ENCODE data around the gene OR5K2. TPM values are rescaled to one million over a fixed set of nuclear protein-coding genes. Genes with fewer than 3 reads are reported as not detected.

Gene OR5K2
- polyA plus RNA-seq, 1 of the 3 experiments (the other 2 are of a cell fraction): not detected

DNA sequence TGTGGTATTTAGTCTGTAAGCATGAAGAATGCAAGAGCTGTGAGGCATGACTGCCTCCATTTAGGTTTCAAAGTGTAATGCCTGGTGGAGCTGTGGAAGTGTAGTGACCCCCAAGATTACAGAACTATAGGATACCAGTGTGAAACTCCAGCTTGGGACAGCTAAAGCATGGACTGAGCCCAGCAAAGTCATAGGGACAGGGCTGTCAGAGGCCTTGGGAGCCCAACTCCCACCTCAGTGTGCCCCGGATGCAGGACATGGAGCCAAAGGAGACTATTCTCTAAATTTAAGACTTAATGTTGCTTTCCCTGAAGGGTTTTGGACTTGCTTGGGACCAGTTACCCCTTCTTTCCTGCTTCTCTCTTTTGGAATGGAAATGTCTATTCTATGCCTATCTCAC, 45.1 kb downstream of the OR5K2 start:
- Histone ChIP-seq H3K4me2 (no peak overlapping the region), H4K20me1 (ENCODE audit: insufficient read depth) (no peaks in the 10 kb centered on the region), H3K9me2 (no peaks in the 10 kb centered on the region), H3K9me3 (0 out of 2 replicates have a peak, but pooled peaks cover 4% of the 10 kb centered on the region), H3K4me3 (ENCODE audit: low read depth in 2 of 2, low read length in 1 of 2) (no peak overlapping the region), H3K27ac (ENCODE audit: low read depth in 2 of 2, low read length in 1 of 2) (no peak overlapping the region), H2AFZ (ENCODE audit: low read depth) (no peak overlapping the region), H3K4me1 (ENCODE audit: control insufficient read depth in 1 of 2, insufficient read depth in 2 of 2, low read depth in 1 of 2, low read length in 1 of 2) (no peaks in the 10 kb centered on the region), H3K27me3 (ENCODE audit: insufficient read depth) (peaks cover 4% of the 10 kb centered on the region; the same call in 1 of the 2 replicates), H3K79me2 (ENCODE audit: insufficient read depth) (no peaks in the 10 kb centered on the region), H3K9ac (no peak overlapping the region), H3K36me3 (replicated peaks in 1 of 2; ENCODE audit: control insufficient read depth in 1 of 2, insufficient read depth in 2 of 2, low read length in 1 of 2) (no peaks in the 10 kb centered on the region), H3F3A (replicated peaks; ENCODE audit: insufficient read depth) (peaks cover 3% of the 10 kb centered on the region)
- POLR2A ChIA-PET: no interaction called here
- no peak for TF ChIP-seq FOXM1 (IDR thresholded peaks at IDR 0.05; ENCODE audit: low read depth)
- TF ChIP-seq MEF2A (IDR thresholded peaks at IDR 0.05; ENCODE audit: borderline replicate concordance, low read depth): no peak
- no peak for TF ChIP-seq TEAD4 (IDR thresholded peaks at IDR 0.05; ENCODE audit: borderline replicate concordance, insufficient read depth)
- TF ChIP-seq GABPA (IDR thresholded peaks at IDR 0.05; ENCODE audit: low read depth): no peak
- no peak for TF ChIP-seq EP300 (IDR thresholded peaks at IDR 0.05; ENCODE audit: borderline replicate concordance in 1 of 2, low read depth in 1 of 2, low read length in 1 of 2)
- no peak for TF ChIP-seq ELF1 (IDR thresholded peaks at IDR 0.05)
- TF ChIP-seq CHD2 (IDR thresholded peaks at IDR 0.05; ENCODE audit: low read length, partially characterized antibody): no peak
- TF ChIP-seq, protein P1, sequence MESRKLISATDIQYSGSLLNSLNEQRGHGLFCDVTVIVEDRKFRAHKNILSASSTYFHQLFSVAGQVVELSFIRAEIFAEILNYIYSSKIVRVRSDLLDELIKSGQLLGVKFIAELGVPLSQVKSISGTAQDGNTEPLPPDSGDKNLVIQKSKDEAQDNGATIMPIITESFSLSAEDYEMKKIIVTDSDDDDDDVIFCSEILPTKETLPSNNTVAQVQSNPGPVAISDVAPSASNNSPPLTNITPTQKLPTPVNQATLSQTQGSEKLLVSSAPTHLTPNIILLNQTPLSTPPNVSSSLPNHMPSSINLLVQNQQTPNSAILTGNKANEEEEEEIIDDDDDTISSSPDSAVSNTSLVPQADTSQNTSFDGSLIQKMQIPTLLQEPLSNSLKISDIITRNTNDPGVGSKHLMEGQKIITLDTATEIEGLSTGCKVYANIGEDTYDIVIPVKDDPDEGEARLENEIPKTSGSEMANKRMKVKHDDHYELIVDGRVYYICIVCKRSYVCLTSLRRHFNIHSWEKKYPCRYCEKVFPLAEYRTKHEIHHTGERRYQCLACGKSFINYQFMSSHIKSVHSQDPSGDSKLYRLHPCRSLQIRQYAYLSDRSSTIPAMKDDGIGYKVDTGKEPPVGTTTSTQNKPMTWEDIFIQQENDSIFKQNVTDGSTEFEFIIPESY (IDR thresholded peaks at IDR 0.05; ENCODE audit: borderline replicate concordance, low read depth): no peak
- TF ChIP-seq, protein P2, sequence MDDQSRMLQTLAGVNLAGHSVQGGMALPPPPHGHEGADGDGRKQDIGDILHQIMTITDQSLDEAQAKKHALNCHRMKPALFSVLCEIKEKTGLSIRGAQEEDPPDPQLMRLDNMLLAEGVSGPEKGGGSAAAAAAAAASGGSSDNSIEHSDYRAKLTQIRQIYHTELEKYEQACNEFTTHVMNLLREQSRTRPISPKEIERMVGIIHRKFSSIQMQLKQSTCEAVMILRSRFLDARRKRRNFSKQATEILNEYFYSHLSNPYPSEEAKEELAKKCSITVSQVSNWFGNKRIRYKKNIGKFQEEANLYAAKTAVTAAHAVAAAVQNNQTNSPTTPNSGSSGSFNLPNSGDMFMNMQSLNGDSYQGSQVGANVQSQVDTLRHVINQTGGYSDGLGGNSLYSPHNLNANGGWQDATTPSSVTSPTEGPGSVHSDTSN (IDR thresholded peaks at IDR 0.05): no peak
- TF ChIP-seq, protein P3, sequence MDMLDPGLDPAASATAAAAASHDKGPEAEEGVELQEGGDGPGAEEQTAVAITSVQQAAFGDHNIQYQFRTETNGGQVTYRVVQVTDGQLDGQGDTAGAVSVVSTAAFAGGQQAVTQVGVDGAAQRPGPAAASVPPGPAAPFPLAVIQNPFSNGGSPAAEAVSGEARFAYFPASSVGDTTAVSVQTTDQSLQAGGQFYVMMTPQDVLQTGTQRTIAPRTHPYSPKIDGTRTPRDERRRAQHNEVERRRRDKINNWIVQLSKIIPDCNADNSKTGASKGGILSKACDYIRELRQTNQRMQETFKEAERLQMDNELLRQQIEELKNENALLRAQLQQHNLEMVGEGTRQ (IDR thresholded peaks at IDR 0.05; ENCODE audit: borderline replicate concordance, low read depth, low read length): no peak
- TF ChIP-seq SMC3 (IDR thresholded peaks at IDR 0.05; ENCODE audit: low read depth, low read length): no peak
- TF ChIP-seq POLR2AphosphoS5 (IDR thresholded peaks at IDR 0.05; ENCODE audit: low read depth, low read length): no peak
- TF ChIP-seq NRF1 (IDR thresholded peaks at IDR 0.05; ENCODE audit: low read depth, low read length): no peak
- TF ChIP-seq FOXJ3 (CRISPR knock-in tag; IDR thresholded peaks at IDR 0.05): no peak
- TF ChIP-seq YY1 (IDR thresholded peaks at IDR 0.05; ENCODE audit: low read depth): no peak
- no peak for TF ChIP-seq RCOR1 (IDR thresholded peaks at IDR 0.05; ENCODE audit: low read length)
- no peak for TF ChIP-seq MXI1 (IDR thresholded peaks at IDR 0.05; ENCODE audit: low read depth, low read length)
- no peak for TF ChIP-seq EZH2phosphoT487 (IDR thresholded peaks at IDR 0.05; ENCODE audit: borderline replicate concordance, low read depth)
- CTCF ChIA-PET: no interaction called here
- DNase-seq: no peak
- WGBS (ENCODE audit: low lambda C conversion rate): 25% methylated on average over 1 of the region's 1 CpG

Data from SK-N-SH (cell line).